Measurements from ENCODE around the gene PLPPR1. TPM values are rescaled to one million over a fixed set of nuclear protein-coding genes. Genes with fewer than 3 reads are reported as not detected.

The PLPPR1 gene
- total and polyA plus RNA-seq, 10 donors, result not detected

- Histone ChIP-seq H3K27me3 (replicated peaks in 1 of 7) (peaks cover 0 to 55% (median 29%) of the 10 kb centered on the region in 7 donors), H3K9me3 (no peaks in the 10 kb centered on the region), H3K4me1 (peaks cover 0 to 12% (median 4%) of the 10 kb centered on the region in 6 donors), H3K4me3 (peak overlapping the region in 1 of 8 donors; percentile 44), H3K27ac (no peak overlapping the region), H3K36me3 (no peaks in the 10 kb centered on the region)
- TF ChIP-seq CTCF (IDR thresholded peaks at IDR 0.05 in 8 of 11, conservative IDR thresholded peaks at IDR 0.05 in 3 of 11) (no peak), POLR2AphosphoS5 (IDR thresholded peaks at IDR 0.05) (no peak), POLR2A (IDR thresholded peaks at IDR 0.05) (no peak)
- 14 to 22% (median 19%) methylated on average over 12 of the region's 12 CpGs for WGBS, 5 donors
- DNase-seq, result no peak
- intact Hi-C loops (cut with DNase I; ENCODE audit: low total_unique reads), result no loop called here
These were observed 688 bp upstream of the PLPPR1 start for GRCh38 chr9:101027733-101028345.

GRCh38 chr9:101029315-101030085 lies 973 bp downstream of the PLPPR1 start:
- intact Hi-C loops (cut with DNase I; ENCODE audit: low total_unique reads), result no loop called here
- Histone ChIP-seq H3K4me3 (peak overlapping the region in 1 of 8 donors; percentile 44), H3K27ac (no peak overlapping the region), H3K27me3 (replicated peaks in 1 of 7) (peaks cover 0 to 55% (median 29%) of the 10 kb centered on the region in 7 donors), H3K9me3 (no peaks in the 10 kb centered on the region), H3K4me1 (peaks cover 0 to 12% (median 4%) of the 10 kb centered on the region in 6 donors), H3K36me3 (no peaks in the 10 kb centered on the region)
- DNase-seq, result no peak
- 4 to 11% (median 7%) methylated on average over 30 to 38 of the region's 38 CpGs for WGBS, 5 donors
- TF ChIP-seq POLR2A (IDR thresholded peaks at IDR 0.05), result no peak
- no peak for TF ChIP-seq CTCF (IDR thresholded peaks at IDR 0.05 in 8 of 11, conservative IDR thresholded peaks at IDR 0.05 in 3 of 11)
- no peak for TF ChIP-seq POLR2AphosphoS5 (IDR thresholded peaks at IDR 0.05)

GRCh38 chr9:101030086-101030391 lies 1.5 kb downstream of the PLPPR1 start:
- Histone ChIP-seq H3K36me3 (no peaks in the 10 kb centered on the region), H3K9me3 (no peaks in the 10 kb centered on the region), H3K27me3 (replicated peaks in 1 of 7) (peaks cover 0 to 55% (median 29%) of the 10 kb centered on the region in 7 donors), H3K4me3 (no peak overlapping the region), H3K27ac (no peak overlapping the region), H3K4me1 (peaks cover 0 to 12% (median 4%) of the 10 kb centered on the region in 6 donors)
- TF ChIP-seq POLR2A (IDR thresholded peaks at IDR 0.05) (no peak), POLR2AphosphoS5 (IDR thresholded peaks at IDR 0.05) (no peak), CTCF (IDR thresholded peaks at IDR 0.05 in 8 of 11, conservative IDR thresholded peaks at IDR 0.05 in 3 of 11) (no peak)
- DNase-seq, result no peak
- 12 to 24% (median 18%) methylated on average over 8 of the region's 8 CpGs for WGBS, 5 donors
- intact Hi-C loops (cut with DNase I; ENCODE audit: low total_unique reads), result no loop called here

- no peak overlapping the region for H3K4me3 ChIP-seq
- intact Hi-C loops (cut with DNase I; ENCODE audit: low total_unique reads), result no loop called here
- H3K4me1 ChIP-seq, result peaks cover 0 to 12% (median 4%) of the 10 kb centered on the region in 6 donors
- WGBS, 5 donors, result 57 to 79% (median 67%) methylated on average over 1 of the region's 1 CpG
- TF ChIP-seq POLR2A (IDR thresholded peaks at IDR 0.05), result no peak
- TF ChIP-seq POLR2AphosphoS5 (IDR thresholded peaks at IDR 0.05), result no peak
- no peak for TF ChIP-seq CTCF (IDR thresholded peaks at IDR 0.05 in 8 of 11, conservative IDR thresholded peaks at IDR 0.05 in 3 of 11)
- no peaks in the 10 kb centered on the region for H3K36me3 ChIP-seq
- no peak overlapping the region for H3K27ac ChIP-seq
- H3K9me3 ChIP-seq, result no peaks in the 10 kb centered on the region
- H3K27me3 ChIP-seq (replicated peaks in 1 of 7), result peaks cover 0 to 38% (median 20%) of the 10 kb centered on the region in 7 donors
- DNase-seq, result no peak
These were observed 3.9 kb downstream of the PLPPR1 start for GRCh38 chr9:101032426-101032825.
